Left colon (tissue), 2 donors: ENCODE data around the gene SLC12A7. TPM values are rescaled to one million over a fixed set of nuclear protein-coding genes. Genes with fewer than 3 reads are reported as not detected.

Source experiments
- ATAC-seq: fragments of 200-7000 bp; cut with Tn5 transposase; one replicate; pipeline ENCODE4 v1.9.1; 2020; ENCODE audit warnings: mild to moderate bottlenecking, moderate library complexity
- DNase-seq, 2 donors: peaks; one replicate each; pipeline ENCODE4 v3.0.0-alpha.2; 2020
- intact Hi-C, 2 donors: fragments of 100-400 bp; cut with DNase I in 1 of 2; cut with micrococcal nuclease in 1 of 2; formaldehyde crosslinking; loops; one replicate each; pipeline versions ENCODE4 v1.11.2 to v1.14.0; 2022; cut with DNase I, micrococcal nuclease
- total RNA-seq, 2 donors: library from RNA; stranded (reverse); fragmentation: NEBNext Ultra II Directional; extraction: Animal tissue kit (Norgen Biotek cat#: 25700); gene quantifications; one replicate each; pipeline ENCODE4 v1.2.1, GENCODE V29; 2021
- donor health status: DM: no; HTN: no; CAD: no.
- donor health status: DM: yes; HTN: yes; CAD: no.

The SLC12A7 gene
- total RNA-seq, 2 donors from 2014 or later: 70.4 to 88.3 TPM

GRCh38 chr5:1037123-1037670 lies 74.7 kb downstream of the SLC12A7 start:
- ATAC-seq (peak; percentile 30), DNase-seq (no peak)
- intact Hi-C loops: no loop called here

- intact Hi-C loops: no loop called here
- no peak for DNase-seq
- no peak for ATAC-seq
Observed at GRCh38 chr5:1036504-1037122, 75.2 kb downstream of the SLC12A7 start.

- intact Hi-C loops: no loop called here
Observed at GRCh38 chr5:1035421-1036405, 76.2 kb downstream of the SLC12A7 start.

DNA sequence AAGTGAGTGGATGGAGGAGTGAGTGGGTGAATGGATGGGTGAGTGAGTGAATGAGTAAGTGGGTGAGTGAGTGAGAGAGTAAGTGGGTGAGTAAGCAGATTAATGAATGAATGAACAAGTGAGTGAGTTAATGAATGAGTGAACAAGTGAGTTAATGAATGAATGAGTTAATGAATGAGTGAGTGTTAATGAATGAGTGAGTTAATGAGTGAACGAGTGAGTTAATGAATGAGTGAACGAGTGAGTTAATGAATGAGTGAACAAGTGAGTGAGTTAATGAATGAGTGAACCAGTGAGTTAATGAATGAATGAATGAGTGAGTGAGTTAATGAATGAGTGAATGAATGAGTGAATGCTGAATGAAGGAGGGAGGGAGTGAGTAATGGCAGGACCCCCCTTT lies 76.9 kb downstream of the SLC12A7 start:
- DNase-seq: no peak
- intact Hi-C loops: no loop called here
- ATAC-seq: no peak

More at GRCh38 chr5:1035421-1036405, 76.2 kb downstream of the SLC12A7 start:
- ATAC-seq (no peak), DNase-seq (no peak)

DNA sequence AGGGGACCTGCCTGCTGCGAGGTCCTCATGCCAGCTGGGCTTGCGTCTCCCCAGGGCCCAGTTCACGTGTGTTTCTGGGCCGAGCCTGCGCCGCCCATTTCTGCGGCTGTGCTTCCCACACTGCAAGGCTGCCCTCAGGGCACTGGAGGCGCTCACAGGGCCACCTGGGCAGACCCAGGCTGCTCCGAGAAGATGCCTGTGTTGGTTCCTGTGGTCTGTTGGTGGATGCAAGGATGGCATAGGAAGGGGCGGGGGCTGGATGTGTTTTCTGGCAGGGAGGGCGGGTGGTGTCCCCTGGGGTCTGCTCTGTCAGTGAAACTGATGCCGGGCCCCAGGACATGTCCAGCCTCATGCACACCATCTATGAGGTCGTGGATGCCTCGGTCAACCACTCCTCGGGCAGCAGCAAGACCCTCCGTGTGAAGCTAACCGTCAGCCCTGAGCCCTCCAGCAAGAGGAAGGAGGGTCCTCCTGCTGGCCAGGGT lies 77.4 kb downstream of the SLC12A7 start:
- intact Hi-C loops: no loop called here
- DNase-seq: no peak
- ATAC-seq: no peak

DNA sequence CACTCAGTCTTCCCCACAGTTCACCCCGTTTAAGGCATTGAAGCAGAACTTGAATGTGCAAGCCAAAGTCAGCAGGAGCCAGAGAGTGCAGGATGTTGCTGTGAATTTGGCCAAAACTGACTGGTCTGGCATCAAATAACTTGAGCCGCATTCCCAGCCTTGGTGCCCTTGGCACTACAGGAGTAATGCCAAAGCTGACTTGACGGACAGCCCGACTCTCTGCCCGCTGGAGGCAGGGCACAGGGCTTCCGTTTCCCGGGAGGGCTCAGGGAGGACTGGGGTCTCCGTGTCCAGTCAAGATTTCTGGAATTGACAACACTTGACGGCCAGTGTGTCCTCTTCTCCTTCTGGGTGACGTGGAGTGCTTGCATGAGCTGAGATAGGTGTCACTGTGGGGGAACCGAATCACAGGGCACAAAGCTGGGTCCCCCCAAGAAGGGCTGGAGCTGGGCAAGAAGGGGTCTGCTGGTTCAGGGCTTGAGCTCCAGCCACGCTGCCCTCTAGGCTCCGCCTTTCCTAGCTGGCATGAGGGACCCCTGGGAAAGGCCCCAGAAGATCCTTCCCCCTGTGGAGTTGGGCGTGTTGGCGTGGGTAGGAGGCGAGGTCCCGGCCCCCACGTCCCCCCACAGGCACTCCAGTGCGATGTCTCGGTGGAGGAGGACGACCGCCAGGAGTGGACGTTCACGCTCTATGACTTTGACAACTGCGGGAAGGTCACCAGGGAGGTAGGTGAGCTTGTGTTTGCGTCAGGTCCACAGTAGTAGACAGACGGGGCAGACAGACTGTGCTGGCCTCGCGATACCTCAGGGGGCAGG lies 78.0 kb downstream of the SLC12A7 start:
- ATAC-seq: no peak
- intact Hi-C loops: no loop called here

DNA sequence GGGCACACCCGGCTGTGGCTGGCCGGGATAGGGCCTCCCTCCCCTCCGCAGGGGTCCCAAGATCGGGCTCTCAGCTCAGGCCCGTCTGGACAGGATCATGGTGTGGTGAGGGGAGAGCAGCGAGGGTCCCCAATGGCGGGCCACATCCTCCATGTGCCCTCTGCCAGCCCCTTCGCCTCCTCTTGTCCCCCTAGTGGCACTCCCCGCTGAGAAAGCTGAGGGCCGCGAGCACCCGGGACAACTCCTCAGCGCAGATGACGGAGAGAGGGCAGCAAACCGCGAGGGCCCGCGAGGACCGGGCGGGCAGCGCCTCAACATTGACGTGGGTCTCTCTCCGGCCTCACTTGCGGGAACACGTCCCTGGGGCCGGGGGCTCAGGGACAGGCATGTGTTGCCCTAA lies 78.7 kb downstream of the SLC12A7 start:
- ATAC-seq: no peak
- intact Hi-C loops: no loop called here
- no peak for DNase-seq

More for the DNA sequence above, 78.0 kb downstream of the SLC12A7 start:
- no peak for DNase-seq

- DNase-seq (no peak), ATAC-seq (no peak)
- intact Hi-C loops: no loop called here
Observed at GRCh38 chr5:1032551-1033027, 79.3 kb downstream of the SLC12A7 start.

GRCh38 chr5:1032011-1032410 lies 79.9 kb downstream of the SLC12A7 start:
- DNase-seq (no peak), ATAC-seq (no peak)
- intact Hi-C loops: no loop called here

GRCh38 chr5:1031306-1031959 lies 80.4 kb downstream of the SLC12A7 start:
- ATAC-seq (no peak), DNase-seq (no peak)
- intact Hi-C loops: no loop called here

GRCh38 chr5:1030801-1031271 lies 81.0 kb downstream of the SLC12A7 start:
- no peak for DNase-seq
- ATAC-seq: no peak
- intact Hi-C loops: no loop called here

- intact Hi-C loops: no loop called here
- no peak for ATAC-seq
- DNase-seq: no peak
Observed at GRCh38 chr5:1029945-1030625, 81.8 kb downstream of the SLC12A7 start.

DNA sequence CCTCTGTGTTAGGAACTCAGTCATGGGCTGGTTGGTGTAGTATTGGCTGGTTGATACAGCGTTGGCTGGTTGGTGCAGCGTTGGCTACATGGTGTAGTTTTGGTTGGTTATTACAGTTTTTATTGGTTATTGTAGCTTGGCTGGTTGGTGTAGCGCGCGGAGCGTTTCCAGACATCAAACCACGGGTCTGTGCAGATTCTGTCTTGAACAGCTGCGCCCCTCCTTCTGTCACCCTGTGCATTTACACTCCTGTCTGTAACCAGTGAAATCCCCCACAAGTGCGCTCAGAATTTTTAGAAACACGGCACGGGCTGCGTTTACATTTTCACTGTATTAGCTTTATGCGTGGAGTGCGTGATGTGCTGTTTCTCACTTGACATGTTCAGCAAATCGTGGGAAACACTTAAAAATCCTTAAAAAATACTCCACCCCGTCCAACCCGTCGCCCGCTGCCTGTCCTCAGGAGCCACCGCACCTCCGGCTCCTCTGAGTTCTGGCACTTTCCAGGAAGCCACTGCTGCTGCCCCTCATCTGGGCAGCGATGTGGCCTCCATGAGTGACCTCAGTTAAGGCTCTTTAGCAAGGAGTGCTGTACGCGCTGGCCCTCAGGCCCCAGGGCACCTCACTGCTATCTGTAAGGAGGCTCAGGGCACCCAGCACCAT lies 82.5 kb downstream of the SLC12A7 start:
- intact Hi-C loops: no loop called here
- DNase-seq (no peak), ATAC-seq (no peak)

DNA sequence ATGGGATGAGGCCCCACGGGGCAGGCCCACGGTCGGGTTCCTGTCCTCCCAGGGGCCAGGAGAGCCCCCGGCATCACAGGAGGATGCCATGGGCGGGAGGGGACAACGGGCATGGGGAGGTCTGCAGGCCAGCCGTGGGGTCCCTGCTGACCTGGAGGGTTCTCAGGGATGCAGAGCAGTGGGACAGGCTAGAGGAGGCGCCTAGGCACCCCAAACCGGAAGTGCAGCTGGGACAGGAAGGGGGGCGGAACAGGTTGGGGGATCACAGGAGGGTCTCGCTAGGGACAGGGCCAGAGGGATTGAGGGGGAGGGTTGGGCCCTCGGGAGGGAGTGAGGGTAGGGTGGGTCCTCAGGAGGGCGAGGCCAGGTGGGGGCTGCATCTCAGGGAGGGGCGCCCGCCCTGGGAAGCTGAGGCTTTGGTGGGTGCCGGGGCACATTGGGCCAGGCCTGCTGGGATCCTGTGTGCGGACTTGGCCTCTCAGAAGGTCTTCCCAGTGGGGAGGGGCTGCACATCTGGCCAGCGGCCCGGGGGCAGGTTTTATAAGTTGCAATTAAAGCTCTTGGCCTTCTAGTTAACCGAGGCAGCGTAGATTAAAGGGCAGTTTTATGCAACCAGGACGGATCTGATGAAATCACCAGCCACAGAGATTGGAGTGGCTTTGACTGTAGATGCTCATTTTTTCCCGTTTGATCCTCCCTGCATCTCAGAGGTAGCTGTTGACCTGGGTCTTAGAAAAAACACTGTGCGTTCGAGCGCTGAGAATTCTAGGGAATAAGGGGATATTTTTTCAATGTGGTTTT lies 83.2 kb downstream of the SLC12A7 start:
- intact Hi-C loops: no loop called here
- ATAC-seq (no peak), DNase-seq (no peak)

DNA sequence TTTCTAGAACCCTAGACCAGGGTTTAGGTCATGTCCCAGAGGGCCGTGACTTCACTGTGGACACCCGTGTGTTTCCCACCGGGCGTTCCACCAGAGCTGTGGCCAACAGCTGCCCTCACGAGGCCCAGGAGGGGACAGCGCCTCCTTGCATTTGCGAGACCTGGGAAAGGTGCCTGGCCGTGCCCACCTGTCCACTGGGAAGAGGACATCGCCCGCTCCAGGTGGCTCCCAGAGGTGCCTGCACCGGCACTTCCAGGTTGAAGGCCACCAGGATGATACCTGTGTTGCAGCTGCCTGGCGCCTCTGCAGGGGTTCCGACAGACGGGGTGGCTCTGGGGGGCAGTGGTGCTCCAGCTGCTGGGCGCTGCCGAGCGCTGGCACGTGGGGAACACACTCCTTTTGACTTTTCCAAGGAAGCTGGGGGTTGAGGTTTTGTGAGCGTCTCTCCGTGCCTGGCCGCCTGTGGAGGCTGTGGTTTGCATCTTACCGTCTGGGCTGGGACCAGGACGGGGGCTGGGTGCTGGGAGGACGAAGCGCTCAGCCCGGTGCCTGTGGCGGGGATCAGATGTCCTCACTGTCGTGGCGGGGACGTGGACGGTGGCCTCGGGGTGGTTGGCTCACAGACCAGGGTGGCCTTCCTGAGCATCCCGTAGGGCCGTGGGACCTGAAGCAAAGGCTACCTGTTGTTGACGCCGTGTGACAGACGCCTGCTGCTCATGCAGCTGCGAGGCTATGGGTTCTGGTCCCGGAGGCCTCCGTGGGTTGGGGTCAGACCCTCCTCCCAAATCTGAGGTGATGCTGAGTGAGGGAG lies 84.0 kb downstream of the SLC12A7 start:
- no peak for ATAC-seq
- no peak for DNase-seq
- intact Hi-C loops: no loop called here
